Breast epithelium (tissue), 4 donors: ENCODE data around the gene SLC25A19. TPM values are rescaled to one million over a fixed set of nuclear protein-coding genes. Genes with fewer than 3 reads are reported as not detected.

Experiments
- DNase-seq, 2 donors: peaks; one replicate each; pipeline ENCODE4 v3.0.0-alpha.2; 2019; ENCODE audit warnings: low spot score in 2 of 2
- H3K27ac ChIP-seq, 2 donors: fragments of 200-600 bp; sonication (generic) in 1 of 2; one replicate each; pipeline ENCODE4 v1.5.1; 2016 to 2019; ENCODE audit warnings: mild to moderate bottlenecking in 1 of 2
- H3K27me3 ChIP-seq, 2 donors: fragments of 200-600 bp; sonication (generic) in 1 of 2; one replicate each; pipeline versions ENCODE4 v1.5.1 to v1.6.0; 2017 to 2019; ENCODE audit warnings: control low read depth in 1 of 2, mild to moderate bottlenecking in 1 of 2
- H3K36me3 ChIP-seq: fragments of 200-600 bp; one replicate; pipeline ENCODE4 v1.5.1; 2019
- H3K4me1 ChIP-seq, 2 donors: fragments of 200-600 bp; sonication (generic); one replicate each; pipeline ENCODE4 v1.5.1; 2016 to 2019; ENCODE audit warnings: control low read depth in 1 of 2
- H3K4me3 ChIP-seq, 3 donors: fragments of 200-600 bp; sonication (generic); 1 replicate in 2 of 3; 2 replicates in 1 of 3; pipeline ENCODE4 v1.5.1; 2016 to 2019; ENCODE audit warnings: mild to moderate bottlenecking in 3 of 3, moderate library complexity in 2 of 3
- H3K9me3 ChIP-seq, 2 donors: fragments of 200-600 bp; sonication (generic) in 1 of 2; one replicate each; pipeline ENCODE4 v1.5.1; 2016 to 2019; ENCODE audit warnings: control low read depth in 1 of 2
- POLR2A ChIP-seq: fragments of 450-650 bp; IDR thresholded peaks from one replicate; pipeline ENCODE4 v1.6.1; 2016; ENCODE audit warnings: antibody characterized with exemption, mild to moderate bottlenecking, moderate library complexity
- POLR2AphosphoS5 ChIP-seq, 3 donors: sonication (generic); formaldehyde crosslinking; IDR thresholded peaks; one replicate each; pipeline ENCODE4 v1.6.1; 2017; ENCODE audit warnings: antibody characterized with exemption in 3 of 3
- intact Hi-C: fragments of 100-400 bp; cut with DNase I; formaldehyde crosslinking; loops from one replicate; pipeline ENCODE4 v1.15.1; 2023; ENCODE audit warnings: low total_unique reads
- total RNA-seq, 3 donors: library from RNA; depleted of rRNA; stranded (reverse); fragments of >200 nt; gene quantifications; one replicate each; pipeline ENCODE4 v1.1.0, GENCODE V29; 2016
- TF ChIP-seq, protein P1 (sequence below), 3 donors: fragments of 450-650 bp; IDR thresholded peaks; one replicate each; pipeline ENCODE4 v1.5.1; 2016 to 2017; ENCODE audit warnings: antibody characterized with exemption in 3 of 3, mild to moderate bottlenecking in 3 of 3, moderate library complexity in 3 of 3

Gene SLC25A19
- total RNA-seq, 3 donors from 2014 or later: 11.4 to 13.8 (median 12.3) TPM

DNA sequence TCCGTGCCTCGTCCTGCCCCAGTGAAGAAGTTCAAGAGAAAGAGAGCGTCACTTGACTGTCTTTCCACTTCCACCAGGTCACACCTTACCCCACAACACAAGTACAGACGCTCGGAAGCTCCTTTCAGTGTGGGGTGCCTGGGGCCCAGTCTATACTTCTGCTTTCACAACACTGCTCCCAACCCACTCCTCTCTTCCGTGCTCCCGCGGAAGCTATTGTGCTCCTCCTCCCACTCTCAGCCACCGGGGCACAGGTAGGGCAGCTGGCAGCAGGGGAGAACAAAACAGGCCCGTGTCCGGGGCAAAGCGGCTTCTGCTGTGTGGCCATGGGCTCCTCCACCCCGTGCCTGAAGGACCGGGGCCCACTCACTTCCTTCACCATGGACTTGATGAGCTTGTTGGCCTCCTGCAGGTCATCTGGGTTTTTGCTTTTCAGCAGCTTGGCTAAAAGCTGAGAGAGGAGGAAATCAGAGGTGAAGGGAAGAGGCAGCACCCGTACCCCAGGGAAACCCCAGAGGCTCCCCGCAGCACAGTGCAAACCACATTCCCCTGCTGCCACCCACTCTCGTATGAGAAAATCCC is 46.7 kb downstream of the SLC25A19 start:
- H3K27ac ChIP-seq: no peak overlapping the region
- peaks cover 10% of the 10 kb centered on the region for H3K36me3 ChIP-seq
- H3K9me3 ChIP-seq: no peaks in the 10 kb centered on the region
- TF ChIP-seq, protein P1, sequence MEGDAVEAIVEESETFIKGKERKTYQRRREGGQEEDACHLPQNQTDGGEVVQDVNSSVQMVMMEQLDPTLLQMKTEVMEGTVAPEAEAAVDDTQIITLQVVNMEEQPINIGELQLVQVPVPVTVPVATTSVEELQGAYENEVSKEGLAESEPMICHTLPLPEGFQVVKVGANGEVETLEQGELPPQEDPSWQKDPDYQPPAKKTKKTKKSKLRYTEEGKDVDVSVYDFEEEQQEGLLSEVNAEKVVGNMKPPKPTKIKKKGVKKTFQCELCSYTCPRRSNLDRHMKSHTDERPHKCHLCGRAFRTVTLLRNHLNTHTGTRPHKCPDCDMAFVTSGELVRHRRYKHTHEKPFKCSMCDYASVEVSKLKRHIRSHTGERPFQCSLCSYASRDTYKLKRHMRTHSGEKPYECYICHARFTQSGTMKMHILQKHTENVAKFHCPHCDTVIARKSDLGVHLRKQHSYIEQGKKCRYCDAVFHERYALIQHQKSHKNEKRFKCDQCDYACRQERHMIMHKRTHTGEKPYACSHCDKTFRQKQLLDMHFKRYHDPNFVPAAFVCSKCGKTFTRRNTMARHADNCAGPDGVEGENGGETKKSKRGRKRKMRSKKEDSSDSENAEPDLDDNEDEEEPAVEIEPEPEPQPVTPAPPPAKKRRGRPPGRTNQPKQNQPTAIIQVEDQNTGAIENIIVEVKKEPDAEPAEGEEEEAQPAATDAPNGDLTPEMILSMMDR (IDR thresholded peaks at IDR 0.05): no peak
- TF ChIP-seq POLR2AphosphoS5 (IDR thresholded peaks at IDR 0.05): no peak
- no peak for TF ChIP-seq POLR2A
- no peak overlapping the region for H3K4me3 ChIP-seq
- H3K27me3 ChIP-seq: no peaks in the 10 kb centered on the region
- H3K4me1 ChIP-seq: peaks cover 0 to 12% of the 10 kb centered on the region in 2 donors
- DNase-seq: no peak
- intact Hi-C loops: no loop called here

DNA sequence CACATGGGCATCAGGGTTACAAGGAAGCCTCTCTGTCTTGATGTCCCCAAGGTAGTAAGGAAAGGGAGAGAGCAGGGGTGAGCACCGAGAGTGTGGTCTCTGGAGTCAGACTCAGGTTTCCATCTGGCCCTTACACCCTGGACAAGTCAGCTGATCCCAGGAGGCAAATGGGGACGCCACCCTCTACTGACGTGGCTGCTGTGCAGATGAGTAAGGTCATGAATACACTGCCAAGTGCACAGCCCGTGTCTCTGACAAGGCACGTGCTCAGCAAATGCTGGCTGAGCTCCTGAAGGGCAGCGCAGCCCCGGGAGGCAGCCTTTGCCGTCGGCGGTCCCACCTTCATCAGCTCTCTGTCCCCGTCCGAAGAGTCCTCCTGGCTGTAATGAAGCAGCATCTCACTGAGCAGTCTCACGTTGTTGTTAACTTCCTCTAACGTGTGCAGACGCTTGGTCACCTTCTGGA is 47.2 kb downstream of the SLC25A19 start:
- peaks cover 0 to 12% of the 10 kb centered on the region in 2 donors for H3K4me1 ChIP-seq
- H3K9me3 ChIP-seq: no peaks in the 10 kb centered on the region
- H3K27me3 ChIP-seq: no peaks in the 10 kb centered on the region
- H3K36me3 ChIP-seq: peaks cover 10% of the 10 kb centered on the region
- no peak overlapping the region for H3K27ac ChIP-seq
- DNase-seq: no peak
- intact Hi-C loops: no loop called here
- H3K4me3 ChIP-seq: no peak overlapping the region
- TF ChIP-seq, protein P1 (IDR thresholded peaks at IDR 0.05): no peak
- TF ChIP-seq POLR2AphosphoS5 (IDR thresholded peaks at IDR 0.05) (no peak), POLR2A (no peak)

DNA sequence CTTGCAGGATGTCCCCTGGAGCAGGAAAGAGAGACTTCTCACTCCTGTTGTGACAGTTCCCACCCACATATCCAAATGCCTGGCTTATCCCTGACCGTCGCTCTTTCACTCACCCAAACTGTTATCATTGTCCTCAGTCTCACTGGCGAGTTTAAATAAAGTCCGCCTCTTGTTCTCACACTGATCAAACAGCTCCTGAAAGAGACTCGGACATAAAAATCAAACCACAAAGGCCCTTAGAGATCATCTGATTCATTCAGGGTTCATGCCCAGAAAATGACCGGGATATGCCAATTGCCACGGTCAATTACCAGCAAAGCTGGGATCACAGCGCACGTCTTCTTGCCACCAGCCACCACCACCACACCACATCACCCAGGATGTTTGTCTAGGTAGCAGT is 47.7 kb downstream of the SLC25A19 start:
- intact Hi-C loops: no loop called here
- no peaks in the 10 kb centered on the region for H3K27me3 ChIP-seq
- H3K9me3 ChIP-seq: no peaks in the 10 kb centered on the region
- no peak overlapping the region for H3K4me3 ChIP-seq
- TF ChIP-seq, protein P1 (IDR thresholded peaks at IDR 0.05): no peak
- TF ChIP-seq POLR2A (no peak), POLR2AphosphoS5 (IDR thresholded peaks at IDR 0.05) (no peak)
- H3K4me1 ChIP-seq: peaks cover 0 to 8% of the 10 kb centered on the region in 2 donors
- no peak overlapping the region for H3K27ac ChIP-seq
- H3K36me3 ChIP-seq: peaks cover 10% of the 10 kb centered on the region
- no peak for DNase-seq

DNA sequence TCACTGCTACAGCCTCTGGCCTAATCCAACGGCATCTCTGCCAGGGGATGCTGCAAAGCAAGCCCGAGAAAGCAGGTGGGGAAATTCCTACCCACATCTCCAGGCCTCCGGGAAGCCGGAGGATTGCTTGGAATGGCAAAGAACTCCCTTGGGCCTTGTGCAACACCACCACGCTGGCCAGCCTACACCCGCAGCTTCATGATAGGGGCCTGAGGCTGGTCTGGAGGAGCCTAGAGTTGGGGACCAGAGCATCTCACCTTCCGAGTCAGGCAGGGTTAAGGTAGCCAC is 48.1 kb downstream of the SLC25A19 start:
- intact Hi-C loops: no loop called here
- peak overlapping the region in 1 of 2 donors; percentile 32 for H3K27ac ChIP-seq
- H3K4me1 ChIP-seq: peaks cover 0 to 4% of the 10 kb centered on the region in 2 donors
- no peak overlapping the region for H3K4me3 ChIP-seq
- H3K27me3 ChIP-seq: no peaks in the 10 kb centered on the region
- H3K36me3 ChIP-seq: peaks cover 10% of the 10 kb centered on the region
- H3K9me3 ChIP-seq: no peaks in the 10 kb centered on the region
- TF ChIP-seq POLR2A (no peak), POLR2AphosphoS5 (IDR thresholded peaks at IDR 0.05) (no peak)
- TF ChIP-seq, protein P1 (IDR thresholded peaks at IDR 0.05): no peak
- DNase-seq: no peak

DNA sequence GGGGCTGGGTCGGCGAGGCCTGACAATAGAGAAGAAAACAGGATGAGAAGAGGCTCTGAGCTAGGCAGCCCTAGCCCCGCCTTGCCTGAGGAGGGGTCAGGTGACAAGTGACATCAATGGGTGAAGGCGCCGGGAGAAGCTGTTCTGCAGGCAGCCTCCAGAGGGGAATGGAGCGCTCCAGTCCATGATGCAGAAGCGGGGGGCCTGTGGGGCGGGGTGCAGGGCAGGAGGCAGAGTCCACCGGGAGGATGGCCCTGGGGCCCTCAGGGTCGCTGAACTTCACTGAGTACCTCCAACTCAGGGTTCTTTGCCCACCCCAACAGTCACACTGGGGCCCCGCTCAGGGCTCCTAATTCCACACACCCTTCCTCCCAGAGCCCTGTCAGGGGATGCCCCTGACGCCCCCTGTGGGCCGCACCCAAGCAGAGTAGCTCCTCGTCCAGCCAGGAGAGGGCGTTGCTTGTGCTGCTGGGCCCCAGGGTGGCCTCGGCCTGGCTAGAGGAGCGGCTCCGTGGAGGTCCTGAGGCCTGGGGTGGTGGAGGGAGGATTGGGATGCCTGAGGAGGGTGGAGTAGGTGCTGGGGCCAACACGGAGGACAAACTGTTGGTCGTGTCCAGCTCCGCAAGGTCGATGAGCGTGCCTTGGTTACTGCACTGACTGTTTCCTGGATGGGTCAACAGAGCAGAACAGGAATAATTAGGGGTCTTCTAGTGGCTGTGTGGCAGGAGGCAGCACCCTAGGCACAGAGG is 48.7 kb downstream of the SLC25A19 start:
- H3K4me1 ChIP-seq: no peaks in the 10 kb centered on the region
- H3K27ac ChIP-seq: peak overlapping the region in 1 of 2 donors; percentile 32
- DNase-seq: no peak
- TF ChIP-seq POLR2A (no peak), POLR2AphosphoS5 (IDR thresholded peaks at IDR 0.05) (no peak)
- TF ChIP-seq, protein P1 (IDR thresholded peaks at IDR 0.05): peak in 1 of 3 donors; percentile 34
- peaks cover 10% of the 10 kb centered on the region for H3K36me3 ChIP-seq
- H3K9me3 ChIP-seq: no peaks in the 10 kb centered on the region
- no peaks in the 10 kb centered on the region for H3K27me3 ChIP-seq
- H3K4me3 ChIP-seq: no peak overlapping the region
- intact Hi-C loops: no loop called here
